Measurements from ENCODE around the gene DYNLT2. TPM values are rescaled to one million over a fixed set of nuclear protein-coding genes. Genes with fewer than 3 reads are reported as not detected.
A peak's percentile ranks its signal among the peaks of the same experiment; 100 is the strongest.
"Not testable (repeated sequence)": the region's sequence is repeated elsewhere in the genome, so short reads cannot be mapped to it uniquely, and the experiment has no call there.

The DYNLT2 gene
- total RNA-seq, 2 donors from 2014 or later: 2.2 to 7.2 TPM

DNA sequence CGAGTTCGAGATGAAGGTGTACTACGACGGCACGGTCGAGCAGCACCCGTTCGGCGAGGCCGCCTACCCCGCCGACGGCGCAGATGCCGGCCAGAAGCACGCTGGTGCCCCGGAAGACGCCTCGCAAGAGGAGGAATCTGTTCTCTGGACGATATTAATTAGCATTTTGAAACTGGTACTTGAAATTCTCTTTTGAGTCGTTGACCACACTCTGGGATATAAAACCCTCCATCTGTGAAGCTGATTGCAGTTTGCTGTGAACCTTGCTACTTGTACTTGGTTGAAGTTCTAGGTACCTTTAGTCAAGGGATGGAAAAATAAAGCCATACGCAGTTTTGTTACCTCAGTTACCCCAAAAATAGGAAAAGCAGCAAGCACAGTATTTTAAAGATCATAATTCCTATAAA lies 48.5 kb downstream of the DYNLT2 start:
- Histone ChIP-seq H3K9me3 (no peaks in the 10 kb centered on the region), H3K27ac (peak overlapping the region; percentile 95), H3K36me3 (no peaks in the 10 kb centered on the region), H3K27me3 (replicated peaks; ENCODE audit: insufficient read depth) (no peaks in the 10 kb centered on the region), H3K4me3 (peak overlapping the region; percentile 95 to 97), H3K4me1 (replicated peaks) (no peaks in the 10 kb centered on the region)
- DNase-seq (ENCODE audit: low spot score): no peak
- TF ChIP-seq, protein P1, sequence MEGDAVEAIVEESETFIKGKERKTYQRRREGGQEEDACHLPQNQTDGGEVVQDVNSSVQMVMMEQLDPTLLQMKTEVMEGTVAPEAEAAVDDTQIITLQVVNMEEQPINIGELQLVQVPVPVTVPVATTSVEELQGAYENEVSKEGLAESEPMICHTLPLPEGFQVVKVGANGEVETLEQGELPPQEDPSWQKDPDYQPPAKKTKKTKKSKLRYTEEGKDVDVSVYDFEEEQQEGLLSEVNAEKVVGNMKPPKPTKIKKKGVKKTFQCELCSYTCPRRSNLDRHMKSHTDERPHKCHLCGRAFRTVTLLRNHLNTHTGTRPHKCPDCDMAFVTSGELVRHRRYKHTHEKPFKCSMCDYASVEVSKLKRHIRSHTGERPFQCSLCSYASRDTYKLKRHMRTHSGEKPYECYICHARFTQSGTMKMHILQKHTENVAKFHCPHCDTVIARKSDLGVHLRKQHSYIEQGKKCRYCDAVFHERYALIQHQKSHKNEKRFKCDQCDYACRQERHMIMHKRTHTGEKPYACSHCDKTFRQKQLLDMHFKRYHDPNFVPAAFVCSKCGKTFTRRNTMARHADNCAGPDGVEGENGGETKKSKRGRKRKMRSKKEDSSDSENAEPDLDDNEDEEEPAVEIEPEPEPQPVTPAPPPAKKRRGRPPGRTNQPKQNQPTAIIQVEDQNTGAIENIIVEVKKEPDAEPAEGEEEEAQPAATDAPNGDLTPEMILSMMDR (IDR thresholded peaks at IDR 0.05): no peak
- TF ChIP-seq POLR2A (IDR thresholded peaks at IDR 0.05) (no peak), POLR2AphosphoS5 (IDR thresholded peaks at IDR 0.05) (no peak)
- intact Hi-C loops (cut with DNase I): loop anchor here (1.0 kb wide), 1 partner anchor 21 kb away; the partner anchor contains the start of gene PHF10
- 5% methylated on average over 22 of the region's 22 CpGs for WGBS

GRCh38 chr6:169701954-169702839 lies 49.2 kb downstream of the DYNLT2 start, which contains the start of the genes C6orf120 and WDR27:
TSS of gene C6orf120 (plus strand) at chr6:169702126. CDS start at chr6:169702460, 334 bp downstream.
TSS of gene WDR27 (minus strand) at chr6:169702029. CDS start at chr6:169689005, 13,024 bp downstream.
- TF ChIP-seq, protein P1 (IDR thresholded peaks at IDR 0.05): peak in 1 of 4 experiments; percentile 20
- TF ChIP-seq POLR2AphosphoS5 (IDR thresholded peaks at IDR 0.05) (peak; percentile 96), POLR2A (IDR thresholded peaks at IDR 0.05) (peak; percentile 94)
- WGBS: under 1% methylated on average over 77 of the region's 92 CpGs
- intact Hi-C loops (cut with DNase I): loop anchor here (1.0 kb wide), 1 partner anchor 22 kb away; the partner anchor contains the start of gene PHF10

GRCh38 chr6:169701311-169701953 lies 49.9 kb downstream of the DYNLT2 start:
- under 1% methylated on average over 28 of the region's 54 CpGs for WGBS
- Histone ChIP-seq H3K27ac (peak overlapping the region; percentile 95), H3K27me3 (replicated peaks; ENCODE audit: insufficient read depth) (no peaks in the 10 kb centered on the region), H3K9me3 (no peaks in the 10 kb centered on the region), H3K36me3 (no peaks in the 10 kb centered on the region), H3K4me3 (peak overlapping the region; percentile 95 to 97), H3K4me1 (replicated peaks) (no peaks in the 10 kb centered on the region)
- no peak for TF ChIP-seq POLR2AphosphoS5 (IDR thresholded peaks at IDR 0.05)
- TF ChIP-seq, protein P1 (IDR thresholded peaks at IDR 0.05): peak in 1 of 4 experiments; percentile 10
- DNase-seq (ENCODE audit: low spot score): peak; percentile 12
- intact Hi-C loops (cut with DNase I): no loop called here

More at GRCh38 chr6:169701954-169702839, 49.2 kb downstream of the DYNLT2 start, which contains the start of the genes C6orf120 and WDR27:
- no peaks in the 10 kb centered on the region for H3K36me3 ChIP-seq
- peak; percentile 93 for DNase-seq (ENCODE audit: low spot score)
- H3K9me3 ChIP-seq: no peaks in the 10 kb centered on the region
- no peaks in the 10 kb centered on the region for H3K27me3 ChIP-seq (replicated peaks; ENCODE audit: insufficient read depth)
- peak within 1 kb of the TSS; percentile 95 to 97 for H3K4me3 ChIP-seq
- H3K27ac ChIP-seq: peak within 1 kb of the TSS; percentile 95
- H3K4me1 ChIP-seq (replicated peaks): no peaks in the 10 kb centered on the region

DNA sequence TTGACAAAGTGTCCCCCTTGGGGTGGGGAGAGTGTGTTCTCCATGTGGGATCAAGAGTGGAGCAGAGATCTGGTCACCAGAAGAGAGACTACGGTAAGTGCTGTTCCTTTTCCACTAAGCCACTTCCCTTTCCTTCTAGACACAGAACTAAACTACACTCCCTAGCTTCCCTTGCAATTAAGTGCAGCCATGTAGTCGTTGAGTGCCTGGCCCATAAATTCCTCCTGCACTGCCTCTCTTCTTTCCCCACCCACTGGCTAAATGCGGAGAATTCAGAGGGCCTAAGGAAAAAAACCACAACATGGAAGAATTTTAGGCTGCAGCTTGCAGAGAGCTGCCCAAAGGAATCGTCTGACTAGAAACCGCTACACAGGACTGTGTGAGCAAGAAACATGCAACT lies 51.1 kb downstream of the DYNLT2 start:
- WGBS: 52% methylated on average over 5 of the region's 5 CpGs
- H3K9me3 ChIP-seq: no peaks in the 10 kb centered on the region
- no peaks in the 10 kb centered on the region for H3K27me3 ChIP-seq (replicated peaks; ENCODE audit: insufficient read depth)
- no peaks in the 10 kb centered on the region for H3K36me3 ChIP-seq
- intact Hi-C loops (cut with DNase I): no loop called here
- H3K4me3 ChIP-seq: no peak overlapping the region
- TF ChIP-seq POLR2AphosphoS5 (IDR thresholded peaks at IDR 0.05): no peak
- TF ChIP-seq, protein P1 (IDR thresholded peaks at IDR 0.05): no peak
- H3K27ac ChIP-seq: no peak overlapping the region
- no peak for DNase-seq (ENCODE audit: low spot score)
- no peaks in the 10 kb centered on the region for H3K4me1 ChIP-seq (replicated peaks)

DNA sequence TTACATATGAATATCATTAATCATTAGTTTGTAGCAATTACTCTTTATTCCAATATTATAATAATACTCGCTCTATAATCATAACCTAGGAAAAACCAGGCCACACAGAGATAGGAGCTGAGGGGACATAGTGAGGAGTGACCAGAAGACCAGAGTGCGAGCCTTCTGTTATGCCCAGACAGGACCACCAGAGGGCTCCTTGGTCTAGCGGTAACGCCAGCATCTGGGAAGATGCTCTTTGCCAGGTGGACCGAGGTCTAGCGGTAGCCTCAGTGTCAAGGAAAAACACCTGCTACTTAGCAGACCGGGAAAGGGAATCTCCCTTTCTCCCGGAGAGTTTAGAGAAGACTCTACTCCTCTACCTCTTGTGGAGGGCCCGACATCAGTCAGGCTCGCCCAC lies 54.3 kb downstream of the DYNLT2 start:
- H3K36me3 ChIP-seq; intact Hi-C loops (cut with DNase I); H3K4me3 ChIP-seq; DNase-seq (ENCODE audit: low spot score); H3K4me1 ChIP-seq (replicated peaks); H3K9me3 ChIP-seq; H3K27me3 ChIP-seq (replicated peaks; ENCODE audit: insufficient read depth); H3K27ac ChIP-seq: not testable (repeated sequence)
- WGBS: 93% methylated on average over 10 of the region's 10 CpGs

Data from prostate gland (tissue), 2 donors.